MM.1S (cell line): Measurements from ENCODE around the gene CCN2.
"Not testable (repeated sequence)": the region's sequence is repeated elsewhere in the genome, so short reads cannot be mapped to it uniquely, and the experiment has no call there.

ENCODE experiments used
- DNase-seq: peaks from one replicate; pipeline ENCODE4 v3.0.0-alpha.2; 2015
- H2AFZ ChIP-seq: fragments of 300-600 bp; sonication (generic); 2 replicates; pipeline ENCODE4 v1.6.0; 2016; ENCODE audit warnings: antibody characterized with exemption, low read length
- H3F3A ChIP-seq: fragments of 300-600 bp; sonication (generic); 2 replicates; pipeline ENCODE4 v1.6.1; 2016; ENCODE audit warnings: mild to moderate bottlenecking, antibody characterized with exemption, low read length, moderate library complexity, mixed read lengths; ENCODE audit not compliant: insufficient read depth
- H3K27ac ChIP-seq: fragments of 300-600 bp; sonication (generic); 2 replicates; pipeline ENCODE4 v1.5.1; 2016; ENCODE audit warnings: mild to moderate bottlenecking, low read length
- H3K27me3 ChIP-seq: fragments of 300-600 bp; sonication (generic); replicated peaks from 2 replicates; pipeline ENCODE4 v1.6.0; 2016; ENCODE audit warnings: low read length; ENCODE audit not compliant: insufficient read depth
- H3K36me3 ChIP-seq: fragments of 300-600 bp; sonication (generic); replicated peaks from 2 replicates; pipeline ENCODE4 v1.6.1; 2016; ENCODE audit warnings: mild to moderate bottlenecking, low read length, mixed read lengths; ENCODE audit not compliant: insufficient read depth
- H3K4me1 ChIP-seq: fragments of 300-600 bp; sonication (generic); 2 replicates; pipeline ENCODE4 v1.6.1; 2016; ENCODE audit warnings: low read length, mixed read lengths
- H3K4me2 ChIP-seq: fragments of 300-600 bp; sonication (generic); 2 replicates; pipeline ENCODE4 v1.6.0; 2016; ENCODE audit warnings: low read depth, low read length
- H3K4me3 ChIP-seq: fragments of 300-600 bp; sonication (generic); 2 replicates; pipeline ENCODE4 v1.5.1; 2016; ENCODE audit warnings: low read length, mixed read lengths
- H3K79me2 ChIP-seq: fragments of 300-600 bp; sonication (generic); 2 replicates; pipeline ENCODE4 v1.6.1; 2016; ENCODE audit warnings: mixed run types, low read length, mixed read lengths
- H3K9ac ChIP-seq: fragments of 300-600 bp; sonication (generic); 2 replicates; pipeline ENCODE4 v1.6.1; 2016; ENCODE audit warnings: low read length, mixed read lengths
- H3K9me2 ChIP-seq: fragments of 300-600 bp; sonication (generic); replicated peaks from 2 replicates; pipeline ENCODE4 v1.6.1; 2016; ENCODE audit warnings: mild to moderate bottlenecking, low read length, mixed read lengths; ENCODE audit not compliant: insufficient read depth
- H3K9me3 ChIP-seq: fragments of 300-600 bp; sonication (generic); replicated peaks from 2 replicates; pipeline ENCODE4 v1.6.1; 2016; ENCODE audit warnings: mild to moderate bottlenecking, low read length, mixed read lengths; ENCODE audit not compliant: insufficient read depth
- H4K20me1 ChIP-seq: fragments of 300-600 bp; sonication (generic); 2 replicates; pipeline ENCODE4 v1.6.1; 2016; ENCODE audit warnings: mild to moderate bottlenecking, low read length, moderate library complexity, mixed read lengths; ENCODE audit not compliant: insufficient read depth
- CTCF ChIP-seq: fragments of 300-600 bp; sonication (generic); IDR thresholded peaks from 2 replicates; pipeline ENCODE4 v1.5.1; 2016; ENCODE audit warnings: antibody characterized with exemption, low read length, mixed read lengths
- EZH2 ChIP-seq: fragments of 300-600 bp; sonication (generic); optimal IDR thresholded peaks from 2 replicates; pipeline ENCODE3; 2017; ENCODE audit warnings: low read depth, mild to moderate bottlenecking, antibody characterized with exemption, low read length, mixed read lengths
- EZH2phosphoT487 ChIP-seq: fragments of 300-600 bp; sonication (generic); IDR thresholded peaks from 2 replicates; pipeline ENCODE4 v1.6.1; 2018; ENCODE audit warnings: antibody characterized with exemption, low read length

CCN2 gene

GRCh38 chr6:131916847-131917246 is 34.3 kb downstream of the CCN2 start:
- TF ChIP-seq CTCF = no peak
- no peak for TF ChIP-seq EZH2phosphoT487
- no peak for TF ChIP-seq EZH2
- no peaks in the 10 kb centered on the region for H3K9me2 ChIP-seq
- no peaks in the 10 kb centered on the region for H3K9me3 ChIP-seq
- H3K79me2 ChIP-seq = no peaks in the 10 kb centered on the region
- peaks cover 42% of the 10 kb centered on the region for H3K4me1 ChIP-seq
- no peak for DNase-seq
- no peak overlapping the region for H3K9ac ChIP-seq
- H2AFZ ChIP-seq = no peak overlapping the region
- H3K27me3 ChIP-seq = no peaks in the 10 kb centered on the region
- peaks cover 25% of the 10 kb centered on the region for H3F3A ChIP-seq
- no peak overlapping the region for H3K4me3 ChIP-seq
- peak overlapping the region; percentile 79; the same call in 1 of the 2 replicates for H3K27ac ChIP-seq
- H3K4me2 ChIP-seq = peak overlapping the region; percentile 75
- no peaks in the 10 kb centered on the region for H3K36me3 ChIP-seq
- H4K20me1 ChIP-seq = no peaks in the 10 kb centered on the region

- H3K27ac ChIP-seq, H3K9me2 ChIP-seq, H2AFZ ChIP-seq, DNase-seq, H3K27me3 ChIP-seq, H3K9me3 ChIP-seq, H3K36me3 ChIP-seq, H4K20me1 ChIP-seq, H3K9ac ChIP-seq, H3K79me2 ChIP-seq, H3K4me3 ChIP-seq: not testable (repeated sequence)
- H3F3A ChIP-seq = peaks cover 25% of the 10 kb centered on the region
- H3K4me2 ChIP-seq = peak overlapping the region; percentile 75; the same call in 1 of the 2 replicates
- H3K4me1 ChIP-seq = peaks cover 42% of the 10 kb centered on the region
Measured at GRCh38 chr6:131916091-131916796, 34.9 kb downstream of the CCN2 start.

GRCh38 chr6:131914967-131915751 is 36.0 kb downstream of the CCN2 start:
- peak; percentile 90 for TF ChIP-seq CTCF
- no peak for TF ChIP-seq EZH2phosphoT487
- TF ChIP-seq EZH2 = no peak
- DNase-seq = peak; percentile 74
- no peaks in the 10 kb centered on the region for H3K36me3 ChIP-seq

More at GRCh38 chr6:131914967-131915751, 36.0 kb downstream of the CCN2 start:
- Histone ChIP-seq H2AFZ (peak overlapping the region; percentile 52; the same call in 1 of the 2 replicates), H3K9me3 (no peaks in the 10 kb centered on the region), H3K27ac (no peak overlapping the region), H3K9me2 (no peaks in the 10 kb centered on the region), H3K4me3 (no peak overlapping the region), H3F3A (peaks cover 25% of the 10 kb centered on the region), H3K9ac (no peak overlapping the region), H3K4me1 (peaks cover 38% of the 10 kb centered on the region), H3K27me3 (no peaks in the 10 kb centered on the region), H4K20me1 (no peaks in the 10 kb centered on the region), H3K79me2 (no peaks in the 10 kb centered on the region), H3K4me2 (peak overlapping the region; percentile 10; the same call in 1 of the 2 replicates)
